K562 (cell line): ENCODE measurements around the gene SBNO1. TPM values are rescaled to one million over a fixed set of nuclear protein-coding genes. Genes with fewer than 3 reads are reported as not detected.

Experiments
- BACH1 ChIP-seq: fragments of 200-800 bp; sonication (Bioruptor generic); IDR thresholded peaks from 2 replicates; pipeline ENCODE4 v1.6.1; 2016; ENCODE audit warnings: missing genetic modification characterization, missing compliant biosample characterization
- CAMTA2 ChIP-seq: fragments of 250-450 bp; sonication (Bioruptor Pico); conservative IDR thresholded peaks from 2 replicates; pipeline ENCODE4 v1.5.1; 2022
- GABPB1 ChIP-seq: sonication (generic); formaldehyde crosslinking; IDR thresholded peaks from 2 replicates; pipeline ENCODE4 v1.8.0; 2022; ENCODE audit warnings: mild to moderate bottlenecking, missing genetic modification reagents
- HDAC3 ChIP-seq: fragments of 450-650 bp; IDR thresholded peaks from 2 replicates; pipeline ENCODE4 v1.6.1; 2018; ENCODE audit warnings: borderline replicate concordance, mild to moderate bottlenecking, moderate library complexity; ENCODE audit not compliant: partially characterized antibody
- KLF6 ChIP-seq: fragments of 250-450 bp; sonication (Bioruptor Pico); IDR thresholded peaks from 2 replicates; pipeline ENCODE4 v1.4.0; 2020; ENCODE audit warnings: mild to moderate bottlenecking, moderate library complexity, borderline replicate concordance
- MAFG ChIP-seq: fragments of 450-650 bp; conservative IDR thresholded peaks from 2 replicates; pipeline ENCODE4 v1.6.1; 2016; ENCODE audit warnings: missing genetic modification characterization, missing compliant biosample characterization
- POLR3A ChIP-seq: IDR thresholded peaks from 2 replicates; pipeline ENCODE4 v1.6.1; 2011; ENCODE audit warnings: borderline replicate concordance, mild to moderate bottlenecking, moderate library complexity; ENCODE audit not compliant: insufficient read length, insufficient read depth; ENCODE audit errors: extremely low read depth
- PRPF4 ChIP-seq: fragments of 200-400 bp; formaldehyde crosslinking; IDR thresholded peaks from one replicate; pipeline ENCODE4 v1.6.1; 2017; ENCODE audit warnings: low read length, low read depth, mild to moderate bottlenecking; ENCODE audit not compliant: insufficient read depth, poor library complexity, severe bottlenecking
- SREBF1 ChIP-seq: fragments of 150-350 bp; IDR thresholded peaks from 2 replicates; pipeline ENCODE4 v1.6.1; 2014; ENCODE audit warnings: antibody characterized with exemption, low read depth, low read length, borderline replicate concordance
- SRF ChIP-seq, 2 experiments: fragments of 250-450, 450-650 bp in 1 of 2; sonication (Bioruptor Pico) in 1 of 2; sonication (generic) in 1 of 2; formaldehyde crosslinking; IDR thresholded peaks; 2 replicates each; pipeline versions ENCODE4 v1.5.0 to v1.5.1; 2020 to 2022; ENCODE audit warnings: mild to moderate bottlenecking in 1 of 2, missing genetic modification reagents in 1 of 2
- ZBTB1 ChIP-seq: sonication (generic); formaldehyde crosslinking; IDR thresholded peaks from 2 replicates; pipeline ENCODE4 v1.8.1; 2023; ENCODE audit warnings: missing genetic modification reagents, low read depth, mild to moderate bottlenecking, borderline replicate concordance
- polyA plus RNA-seq, 8 experiments: library from polyadenylated mRNA; depleted of rRNA in 4 of 8; stranded (reverse) in 5 of 8; unstranded in 3 of 8; fragments of >200 nt; fragmentation: Nextera tagmentation in 2 of 8; fragmentation: Illumina TruSeq in 1 of 8; extraction: Ambion mirVana in 2 of 8; extraction: Trizol in 1 of 8; gene quantifications; 2 replicates each; pipeline versions ENCODE4 v1.2.1 to v1.2.3, GENCODE V29; 2011 to 2014; ENCODE audit warnings: inconsistent platforms in 1 of 8, missing spikeins in 1 of 8
- total RNA-seq, 7 experiments: library from RNA; depleted of rRNA in 6 of 7; stranded (reverse); fragments of >200 nt in 6 of 7; fragmentation: Illumina TruSeq in 2 of 7; extraction: Trizol in 2 of 7; gene quantifications; 2 replicates each; pipeline versions ENCODE4 v1.2.1 to v1.2.3, GENCODE V29; 2011 to 2021; ENCODE audit warnings: low replicate concordance in 1 of 7
- TF ChIP-seq, protein P1 (sequence below): fragments of 450-650 bp; IDR thresholded peaks from 2 replicates; pipeline ENCODE4 v1.6.1; 2016
- TF ChIP-seq, protein P2 (sequence below): sonication (generic); formaldehyde crosslinking; IDR thresholded peaks from 2 replicates; pipeline ENCODE4 v1.8.1; 2023; ENCODE audit warnings: mild to moderate bottlenecking, missing genetic modification reagents, moderate library complexity
- TF ChIP-seq, protein P3 (sequence below): fragments of 250-450 bp; sonication (Bioruptor Pico); IDR thresholded peaks from 2 replicates; pipeline ENCODE4 v1.8.0; 2021; ENCODE audit warnings: moderate library complexity, mild to moderate bottlenecking, inconsistent platforms
- TF ChIP-seq, protein P4 (sequence below): fragments of 250-450 bp; sonication (Bioruptor Pico); IDR thresholded peaks from 2 replicates; pipeline ENCODE4 v1.6.1; 2021; ENCODE audit warnings: mild to moderate bottlenecking
- TF ChIP-seq, protein P5 (sequence below): sonication (generic); formaldehyde crosslinking; IDR thresholded peaks from 2 replicates; pipeline ENCODE4 v1.8.1; 2023; ENCODE audit warnings: mild to moderate bottlenecking, missing genetic modification reagents
- TF ChIP-seq, protein P6 (sequence below): sonication (generic); formaldehyde crosslinking; IDR thresholded peaks from 2 replicates; pipeline ENCODE4 v1.8.0; 2022; ENCODE audit warnings: missing genetic modification reagents, mild to moderate bottlenecking, borderline replicate concordance

Gene SBNO1
- total and polyA plus RNA-seq, 9 of the 15 experiments (the other 6 are each of a cell fraction or from before 2014, with no cell fraction given), result 14.9 to 77.1 (median 35.9) TPM

DNA sequence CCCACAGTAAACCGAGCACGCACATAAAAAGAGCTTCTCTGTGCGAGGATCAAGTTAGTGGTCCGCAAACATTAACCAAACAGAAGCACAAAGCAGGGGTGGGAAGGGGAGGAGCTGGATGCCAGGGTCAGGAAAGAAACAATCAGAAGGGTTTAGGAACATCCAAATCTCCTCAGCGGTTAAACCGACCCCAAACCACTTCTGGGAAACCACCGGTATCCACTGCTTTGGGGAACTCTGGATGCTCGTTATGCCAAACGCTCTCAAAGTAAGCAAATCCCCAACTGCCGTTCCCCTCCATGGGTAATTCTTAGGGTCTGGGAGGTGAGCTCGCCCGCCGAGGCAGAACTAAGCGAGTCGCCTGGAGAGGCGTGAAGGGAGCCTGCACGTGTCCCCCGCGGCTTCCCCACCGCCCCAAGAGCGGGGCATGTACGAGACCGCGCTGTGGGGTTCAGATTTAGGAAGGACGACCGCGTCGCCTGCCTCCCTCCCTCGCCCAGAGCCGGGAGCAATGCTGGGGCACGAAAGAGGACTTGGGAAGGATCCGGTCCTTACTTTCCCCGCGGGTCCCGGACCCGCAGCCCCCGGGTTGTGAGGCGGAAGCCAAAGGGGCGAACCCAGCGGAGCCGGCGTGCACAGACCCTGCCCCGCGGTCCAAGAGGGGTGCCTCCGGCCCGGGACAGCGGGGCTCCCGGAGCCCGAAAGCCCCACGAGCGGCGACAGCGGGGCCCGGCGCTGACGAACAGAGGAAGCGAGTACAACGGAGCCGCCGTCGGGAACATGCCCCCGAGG is 711 bp downstream of the SBNO1 start (continued):
- TF ChIP-seq, protein P1, sequence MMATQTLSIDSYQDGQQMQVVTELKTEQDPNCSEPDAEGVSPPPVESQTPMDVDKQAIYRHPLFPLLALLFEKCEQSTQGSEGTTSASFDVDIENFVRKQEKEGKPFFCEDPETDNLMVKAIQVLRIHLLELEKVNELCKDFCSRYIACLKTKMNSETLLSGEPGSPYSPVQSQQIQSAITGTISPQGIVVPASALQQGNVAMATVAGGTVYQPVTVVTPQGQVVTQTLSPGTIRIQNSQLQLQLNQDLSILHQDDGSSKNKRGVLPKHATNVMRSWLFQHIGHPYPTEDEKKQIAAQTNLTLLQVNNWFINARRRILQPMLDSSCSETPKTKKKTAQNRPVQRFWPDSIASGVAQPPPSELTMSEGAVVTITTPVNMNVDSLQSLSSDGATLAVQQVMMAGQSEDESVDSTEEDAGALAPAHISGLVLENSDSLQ, result no peak
- TF ChIP-seq SRF (CRISPR knock-in tag; IDR thresholded peaks at IDR 0.05) (no peak), CAMTA2 (no peak), HDAC3 (no peak), SREBF1 (no peak), BACH1 (tag) (no peak), PRPF4 (no peak), KLF6 (CRISPR knock-in tag) (no peak), POLR3A (no peak), GABPB1 (0 out of 2 replicates have a peak, but pooled peaks have one; percentile 55), ZBTB1 (CRISPR knock-in tag) (0 out of 2 replicates have a peak, but pooled peaks have one; percentile 58), MAFG (tag) (no peak)
- TF ChIP-seq, protein P2, sequence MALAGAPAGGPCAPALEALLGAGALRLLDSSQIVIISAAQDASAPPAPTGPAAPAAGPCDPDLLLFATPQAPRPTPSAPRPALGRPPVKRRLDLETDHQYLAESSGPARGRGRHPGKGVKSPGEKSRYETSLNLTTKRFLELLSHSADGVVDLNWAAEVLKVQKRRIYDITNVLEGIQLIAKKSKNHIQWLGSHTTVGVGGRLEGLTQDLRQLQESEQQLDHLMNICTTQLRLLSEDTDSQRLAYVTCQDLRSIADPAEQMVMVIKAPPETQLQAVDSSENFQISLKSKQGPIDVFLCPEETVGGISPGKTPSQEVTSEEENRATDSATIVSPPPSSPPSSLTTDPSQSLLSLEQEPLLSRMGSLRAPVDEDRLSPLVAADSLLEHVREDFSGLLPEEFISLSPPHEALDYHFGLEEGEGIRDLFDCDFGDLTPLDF, result no peak
- TF ChIP-seq, protein P3, sequence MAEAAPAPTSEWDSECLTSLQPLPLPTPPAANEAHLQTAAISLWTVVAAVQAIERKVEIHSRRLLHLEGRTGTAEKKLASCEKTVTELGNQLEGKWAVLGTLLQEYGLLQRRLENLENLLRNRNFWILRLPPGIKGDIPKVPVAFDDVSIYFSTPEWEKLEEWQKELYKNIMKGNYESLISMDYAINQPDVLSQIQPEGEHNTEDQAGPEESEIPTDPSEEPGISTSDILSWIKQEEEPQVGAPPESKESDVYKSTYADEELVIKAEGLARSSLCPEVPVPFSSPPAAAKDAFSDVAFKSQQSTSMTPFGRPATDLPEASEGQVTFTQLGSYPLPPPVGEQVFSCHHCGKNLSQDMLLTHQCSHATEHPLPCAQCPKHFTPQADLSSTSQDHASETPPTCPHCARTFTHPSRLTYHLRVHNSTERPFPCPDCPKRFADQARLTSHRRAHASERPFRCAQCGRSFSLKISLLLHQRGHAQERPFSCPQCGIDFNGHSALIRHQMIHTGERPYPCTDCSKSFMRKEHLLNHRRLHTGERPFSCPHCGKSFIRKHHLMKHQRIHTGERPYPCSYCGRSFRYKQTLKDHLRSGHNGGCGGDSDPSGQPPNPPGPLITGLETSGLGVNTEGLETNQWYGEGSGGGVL, result no peak
- TF ChIP-seq, protein P4, sequence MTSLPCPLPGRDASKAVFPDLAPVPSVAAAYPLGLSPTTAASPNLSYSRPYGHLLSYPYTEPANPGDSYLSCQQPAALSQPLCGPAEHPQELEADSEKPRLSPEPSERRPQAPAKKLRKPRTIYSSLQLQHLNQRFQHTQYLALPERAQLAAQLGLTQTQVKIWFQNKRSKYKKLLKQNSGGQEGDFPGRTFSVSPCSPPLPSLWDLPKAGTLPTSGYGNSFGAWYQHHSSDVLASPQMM (CRISPR knock-in tag), result no peak
- TF ChIP-seq, protein P5, sequence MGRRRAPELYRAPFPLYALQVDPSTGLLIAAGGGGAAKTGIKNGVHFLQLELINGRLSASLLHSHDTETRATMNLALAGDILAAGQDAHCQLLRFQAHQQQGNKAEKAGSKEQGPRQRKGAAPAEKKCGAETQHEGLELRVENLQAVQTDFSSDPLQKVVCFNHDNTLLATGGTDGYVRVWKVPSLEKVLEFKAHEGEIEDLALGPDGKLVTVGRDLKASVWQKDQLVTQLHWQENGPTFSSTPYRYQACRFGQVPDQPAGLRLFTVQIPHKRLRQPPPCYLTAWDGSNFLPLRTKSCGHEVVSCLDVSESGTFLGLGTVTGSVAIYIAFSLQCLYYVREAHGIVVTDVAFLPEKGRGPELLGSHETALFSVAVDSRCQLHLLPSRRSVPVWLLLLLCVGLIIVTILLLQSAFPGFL (CRISPR knock-in tag), result 0 out of 2 replicates have a peak, but pooled peaks have one; percentile 41
- TF ChIP-seq, protein P6, sequence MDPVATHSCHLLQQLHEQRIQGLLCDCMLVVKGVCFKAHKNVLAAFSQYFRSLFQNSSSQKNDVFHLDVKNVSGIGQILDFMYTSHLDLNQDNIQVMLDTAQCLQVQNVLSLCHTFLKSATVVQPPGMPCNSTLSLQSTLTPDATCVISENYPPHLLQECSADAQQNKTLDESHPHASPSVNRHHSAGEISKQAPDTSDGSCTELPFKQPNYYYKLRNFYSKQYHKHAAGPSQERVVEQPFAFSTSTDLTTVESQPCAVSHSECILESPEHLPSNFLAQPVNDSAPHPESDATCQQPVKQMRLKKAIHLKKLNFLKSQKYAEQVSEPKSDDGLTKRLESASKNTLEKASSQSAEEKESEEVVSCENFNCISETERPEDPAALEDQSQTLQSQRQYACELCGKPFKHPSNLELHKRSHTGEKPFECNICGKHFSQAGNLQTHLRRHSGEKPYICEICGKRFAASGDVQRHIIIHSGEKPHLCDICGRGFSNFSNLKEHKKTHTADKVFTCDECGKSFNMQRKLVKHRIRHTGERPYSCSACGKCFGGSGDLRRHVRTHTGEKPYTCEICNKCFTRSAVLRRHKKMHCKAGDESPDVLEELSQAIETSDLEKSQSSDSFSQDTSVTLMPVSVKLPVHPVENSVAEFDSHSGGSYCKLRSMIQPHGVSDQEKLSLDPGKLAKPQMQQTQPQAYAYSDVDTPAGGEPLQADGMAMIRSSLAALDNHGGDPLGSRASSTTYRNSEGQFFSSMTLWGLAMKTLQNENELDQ, result no peak
